GM12878 (cell line): ENCODE data around the gene CADPS. TPM values are rescaled to one million over a fixed set of nuclear protein-coding genes. Genes with fewer than 3 reads are reported as not detected.

Source experiments
- ATAC-seq: fragments of 200-7000 bp; cut with Tn5 transposase; 3 replicates; pipeline ENCODE4 v1.9.1; 2020; ENCODE audit warnings: mild to moderate bottlenecking, moderate library complexity
- BruUV-seq: library from RNA; stranded (reverse); fragments of 400-500 nt; replicated peaks from 2 replicates; lab custom pipeline; 2021; lab: Mats Ljungman, UMichigan
- CTCF ChIA-PET: fragments of 300-600 bp; sonication (Branson Sonifier 250); formaldehyde crosslinking; extraction: SDS; loops from one replicate; lab custom pipeline; 2021; ENCODE audit warnings: inconsistent platforms; lab: Yijun Ruan, JAX
- POLR2A ChIA-PET: fragments of 350-600 bp; formaldehyde crosslinking; extraction: SDS; loops from one replicate; lab custom pipeline; 2021; ENCODE audit warnings: inconsistent platforms; lab: Charles Lee
- RAD21 ChIA-PET: fragments of 300-600 bp; sonication (Branson Sonifier 250); formaldehyde crosslinking; loops from one replicate; lab custom pipeline; 2023; ENCODE audit warnings: antibody characterized with exemption; ENCODE audit not compliant: unreplicated experiment; lab: Charles Lee
- SMC1A ChIA-PET: fragments of 300-600 bp; sonication (Branson Sonifier 250); formaldehyde crosslinking; loops from one replicate; lab custom pipeline; 2023; ENCODE audit not compliant: unreplicated experiment, uncharacterized antibody; lab: Charles Lee
- DNase-seq: peaks from one replicate; pipeline ENCODE4 v3.0.0-alpha.2; 2011; ENCODE audit warnings: low read depth, low spot score
- FAIRE-seq: peaks from 3 replicates; lab custom pipeline; 2011; peaks lifted over from hg19 to GRCh38; lab: Jason Lieb, UNC
- H2AFZ ChIP-seq: 2 replicates; pipeline ENCODE4 v1.6.0; 2011; ENCODE audit warnings: low read depth, low read length, control low read depth; ENCODE audit not compliant: control insufficient read depth
- H3K27ac ChIP-seq: 2 replicates; pipeline ENCODE4 v1.5.1; 2011; ENCODE audit warnings: control low read depth; ENCODE audit not compliant: control insufficient read depth, insufficient read depth
- H3K27me3 ChIP-seq, 2 experiments: replicated peaks in 1 of 2; 2 replicates each; pipeline versions ENCODE4 v1.6.0 to v1.6.1; 2011; ENCODE audit warnings: low read length in 1 of 2; ENCODE audit not compliant: control insufficient read depth in 2 of 2, insufficient read depth in 2 of 2
- H3K36me3 ChIP-seq, 2 experiments: 2 replicates each; pipeline ENCODE4 v1.5.1; 2011; ENCODE audit warnings: low read length in 1 of 2; ENCODE audit not compliant: control insufficient read depth in 2 of 2, insufficient read depth in 2 of 2
- H3K4me1 ChIP-seq: 2 replicates; pipeline ENCODE4 v1.6.1; 2011; ENCODE audit warnings: mild to moderate bottlenecking, low read length, moderate library complexity, mixed read lengths; ENCODE audit not compliant: control insufficient read depth, insufficient read depth
- H3K4me2 ChIP-seq: 2 replicates; pipeline ENCODE4 v1.6.0; 2011; ENCODE audit warnings: control low read depth; ENCODE audit not compliant: control insufficient read depth, insufficient read depth
- H3K4me3 ChIP-seq: fragments of 200-600 bp; sonication (generic); 2 replicates; pipeline ENCODE4 v1.5.1; 2016
- H3K79me2 ChIP-seq: 2 replicates; pipeline ENCODE4 v1.6.0; 2011; ENCODE audit warnings: low read length; ENCODE audit not compliant: control insufficient read depth, insufficient read depth
- H3K9ac ChIP-seq: 2 replicates; pipeline ENCODE4 v1.8.0; 2011; ENCODE audit warnings: low read length, control low read depth, mixed read lengths; ENCODE audit not compliant: control insufficient read depth, insufficient read depth
- H3K9me3 ChIP-seq: replicated peaks from 3 replicates; pipeline ENCODE4 v1.5.1; 2011; ENCODE audit warnings: mild to moderate bottlenecking, low read length; ENCODE audit not compliant: control insufficient read depth, insufficient read depth
- H4K20me1 ChIP-seq: 2 replicates; pipeline ENCODE4 v1.6.0; 2011; ENCODE audit not compliant: control insufficient read depth, insufficient read depth
- ATF3 ChIP-seq: IDR thresholded peaks from 2 replicates; pipeline ENCODE4 v1.6.1; 2011; ENCODE audit warnings: low read depth, mild to moderate bottlenecking, low read length, moderate library complexity, borderline replicate concordance; ENCODE audit errors: extremely low read depth
- CHD1 ChIP-seq: IDR thresholded peaks from 2 replicates; pipeline ENCODE4 v1.6.1; 2012; ENCODE audit warnings: low read depth, low read length, improper control_type of control experiment
- NR2F1 ChIP-seq: fragments of 450-650 bp; conservative IDR thresholded peaks from 2 replicates; pipeline ENCODE4 v1.6.1; 2017; ENCODE audit warnings: mild to moderate bottlenecking
- SIX5 ChIP-seq: IDR thresholded peaks from 2 replicates; pipeline ENCODE4 v1.6.1; 2011; ENCODE audit warnings: mild to moderate bottlenecking, low read depth, low read length, moderate library complexity; ENCODE audit not compliant: severe bottlenecking
- SMC3 ChIP-seq: IDR thresholded peaks from 2 replicates; pipeline ENCODE4 v1.6.1; 2011; ENCODE audit warnings: low read length, improper control_type of control experiment, borderline replicate concordance
- TCF7 ChIP-seq: IDR thresholded peaks from 2 replicates; pipeline ENCODE4 v1.6.1; 2014; ENCODE audit warnings: antibody characterized with exemption, borderline replicate concordance
- YY1 ChIP-seq: IDR thresholded peaks from 2 replicates; pipeline ENCODE4 v1.6.1; 2011; ENCODE audit warnings: low read depth, mild to moderate bottlenecking, low read length
- WGBS: methylation state at CpG from one replicate; pipeline ENCODE4 v1.1.6; 2016; ENCODE audit warnings: low lambda C conversion rate; ENCODE audit not compliant: insufficient replicate concordance, insufficient coverage; ENCODE audit errors: missing lambda C conversion rate; 5-methylcytosine and 5-hydroxymethylcytosine counted together
- in situ Hi-C: fragments of 300-500 bp; cut with MboI; formaldehyde crosslinking; loops from 9 replicates; pipeline ENCODE4 v1.14.3; 2018; ENCODE audit warnings: mixed read lengths
- intact Hi-C: fragments of 100-400 bp; cut with micrococcal nuclease; formaldehyde crosslinking; loops from one replicate; pipeline ENCODE4 v1.14.2; 2022; ENCODE audit not compliant: unreplicated experiment
- polyA plus RNA-seq, 11 experiments: library from polyadenylated mRNA; depleted of rRNA in 4 of 11; unstranded in 6 of 11; stranded (reverse) in 5 of 11; fragments of >200 nt; fragmentation: Nextera tagmentation in 4 of 11; fragmentation: Illumina TruSeq in 1 of 11; extraction: Ambion mirVana in 4 of 11; extraction: Trizol in 1 of 11; gene quantifications; 1 replicate in 1 of 11; 2 replicates in 10 of 11; pipeline versions ENCODE4 v1.2.1 to v1.2.3, GENCODE V29; 2011 to 2016; ENCODE audit warnings: inconsistent platforms in 2 of 11, missing spikeins in 2 of 11, low read depth in 1 of 11
- total RNA-seq, 4 experiments: library from RNA; depleted of rRNA in 3 of 4; stranded (reverse); fragments of >200 nt in 3 of 4; fragmentation: Illumina TruSeq in 1 of 4; extraction: Trizol in 1 of 4; gene quantifications; 2 replicates each; pipeline versions ENCODE4 v1.2.1 to v1.2.3, GENCODE V29; 2013 to 2021
- TF ChIP-seq, protein P1 (sequence below): fragments of 450-650 bp; conservative IDR thresholded peaks from 2 replicates; pipeline ENCODE4 v1.6.1; 2017; ENCODE audit warnings: mild to moderate bottlenecking, moderate library complexity

The CADPS gene
- total and polyA plus RNA-seq, 10 of the 15 experiments (the other 5 are each of a cell fraction or from before 2014, with no cell fraction given) = 0.20 TPM; not detected in 9

DNA sequence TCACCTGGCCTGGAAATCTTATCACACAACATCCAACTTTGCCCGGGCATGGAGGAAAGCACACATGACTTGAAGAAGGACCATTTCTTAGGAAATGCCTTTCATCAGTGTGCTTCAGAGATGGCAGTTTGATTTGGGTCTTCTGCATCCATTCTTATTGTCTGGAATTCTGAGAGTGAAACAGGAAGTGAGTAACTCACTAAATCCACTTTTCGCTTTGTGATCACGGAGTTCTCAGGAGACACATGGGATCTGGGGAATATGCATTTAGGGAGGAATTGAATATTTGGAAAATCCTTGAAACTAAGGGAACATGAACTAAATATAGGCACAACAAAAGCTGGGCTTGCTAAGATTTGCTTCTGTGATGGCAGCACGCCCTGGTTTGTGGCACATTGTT is 289.4 kb downstream of the CADPS start (continued):
- TF ChIP-seq, protein P1, sequence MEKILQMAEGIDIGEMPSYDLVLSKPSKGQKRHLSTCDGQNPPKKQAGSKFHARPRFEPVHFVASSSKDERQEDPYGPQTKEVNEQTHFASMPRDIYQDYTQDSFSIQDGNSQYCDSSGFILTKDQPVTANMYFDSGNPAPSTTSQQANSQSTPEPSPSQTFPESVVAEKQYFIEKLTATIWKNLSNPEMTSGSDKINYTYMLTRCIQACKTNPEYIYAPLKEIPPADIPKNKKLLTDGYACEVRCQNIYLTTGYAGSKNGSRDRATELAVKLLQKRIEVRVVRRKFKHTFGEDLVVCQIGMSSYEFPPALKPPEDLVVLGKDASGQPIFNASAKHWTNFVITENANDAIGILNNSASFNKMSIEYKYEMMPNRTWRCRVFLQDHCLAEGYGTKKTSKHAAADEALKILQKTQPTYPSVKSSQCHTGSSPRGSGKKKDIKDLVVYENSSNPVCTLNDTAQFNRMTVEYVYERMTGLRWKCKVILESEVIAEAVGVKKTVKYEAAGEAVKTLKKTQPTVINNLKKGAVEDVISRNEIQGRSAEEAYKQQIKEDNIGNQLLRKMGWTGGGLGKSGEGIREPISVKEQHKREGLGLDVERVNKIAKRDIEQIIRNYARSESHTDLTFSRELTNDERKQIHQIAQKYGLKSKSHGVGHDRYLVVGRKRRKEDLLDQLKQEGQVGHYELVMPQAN = no peak
- TF ChIP-seq SMC3 (no peak), ATF3 (no peak), YY1 (no peak), TCF7 (no peak), CHD1 (no peak), SIX5 (no peak), NR2F1 (no peak)
- TF ChIP-seq, all 136 proteins: peak for 0

DNA sequence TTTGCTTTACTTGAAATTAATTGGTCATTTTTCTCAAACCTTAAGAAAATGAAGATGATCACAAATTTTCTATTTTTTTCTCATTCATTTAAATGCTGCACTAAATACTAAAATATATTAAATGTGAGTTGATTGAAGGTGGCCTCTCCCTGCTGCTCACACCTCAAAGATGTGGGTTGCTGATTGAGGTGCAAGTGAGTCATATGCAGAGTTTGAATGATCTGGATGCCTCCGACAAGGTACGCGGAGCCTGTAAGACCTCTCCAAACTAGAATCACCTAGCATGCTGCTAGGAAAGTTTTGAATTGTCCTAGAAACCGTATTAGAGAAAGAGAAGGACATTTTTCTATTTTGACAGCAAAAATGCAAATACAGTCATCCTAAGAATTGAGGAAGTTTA is 290.6 kb downstream of the CADPS start:
- Histone ChIP-seq H4K20me1 (no peaks in the 10 kb centered on the region), H2AFZ (no peak overlapping the region), H3K27ac (no peak overlapping the region), H3K4me3 (no peak overlapping the region), H3K36me3 (no peaks in the 10 kb centered on the region), H3K27me3 (no peaks in the 10 kb centered on the region), H3K9ac (no peak overlapping the region), H3K4me2 (no peak overlapping the region), H3K4me1 (no peaks in the 10 kb centered on the region), H3K9me3 (no peaks in the 10 kb centered on the region; the same call in 2 of the 3 replicates), H3K79me2 (no peaks in the 10 kb centered on the region)
- intact Hi-C loops = no loop called here
- in situ Hi-C loops = no loop called here
- WGBS = 68% methylated on average over 4 of the region's 4 CpGs
- ChIA-PET SMC1A (no interaction called here), RAD21 (no interaction called here), CTCF (no interaction called here), POLR2A (no interaction called here)
- no TSS peak for BruUV-seq
- no peak for DNase-seq
- no peak for FAIRE-seq
- no peak for TF ChIP-seq YY1
- ATAC-seq = no peak
